ENCODE measurements around the gene C20orf202. TPM values are rescaled to one million over a fixed set of nuclear protein-coding genes. Genes with fewer than 3 reads are reported as not detected.
A peak's percentile ranks its signal among the peaks of the same experiment; 100 is the strongest.

Gene C20orf202
- total and polyA plus RNA-seq, 9 of the 15 experiments (the other 6 are each of a cell fraction or from before 2014, with no cell fraction given), result 0.03 to 0.24 (median 0.15) TPM; not detected in 4

GRCh38 chr20:1171461-1172093 lies 31.7 kb upstream of the C20orf202 start (continued):
- TF ChIP-seq TRIM25 (IDR thresholded peaks at IDR 0.05; ENCODE audit: borderline replicate concordance), result no peak
- no peak for TF ChIP-seq ZFP36 (IDR thresholded peaks at IDR 0.05; ENCODE audit: low read depth, low read length, partially characterized antibody)
- TF ChIP-seq RCOR1 (IDR thresholded peaks at IDR 0.05; ENCODE audit: borderline replicate concordance in 1 of 2, low read depth in 2 of 2, low read length in 2 of 2), result peak in 1 of 2 experiments; percentile 68; a peak in 1 of 4 replicates
- no peak for TF ChIP-seq MED1 (CRISPR knock-in tag; IDR thresholded peaks at IDR 0.05; ENCODE audit: borderline replicate concordance)
- peak; percentile 97 for TF ChIP-seq EHMT2 (IDR thresholded peaks at IDR 0.05)
- TF ChIP-seq AFF1 (IDR thresholded peaks at IDR 0.05; ENCODE audit: low read depth in 1 of 2, partially characterized antibody in 2 of 2), result peak in 1 of 2 experiments; percentile 77
- TF ChIP-seq TCF3 (CRISPR knock-in tag; IDR thresholded peaks at IDR 0.05), result 0 out of 2 replicates have a peak, but pooled peaks have one; percentile 16
- no peak for TF ChIP-seq NCOA1 (IDR thresholded peaks at IDR 0.05; ENCODE audit: low read depth)
- no peak for TF ChIP-seq ARNT (IDR thresholded peaks at IDR 0.05)
- TF ChIP-seq KAT2B (IDR thresholded peaks at IDR 0.05; ENCODE audit: low read depth, low read length), result no peak
- TF ChIP-seq CBFA2T3 (IDR thresholded peaks at IDR 0.05), result 0 out of 2 replicates have a peak, but pooled peaks have one; percentile 14
- peak in 1 of 2 experiments; percentile 55; a peak in 1 of 4 replicates for TF ChIP-seq SIN3A (IDR thresholded peaks at IDR 0.05; ENCODE audit: borderline replicate concordance in 2 of 2, control insufficient read depth in 1 of 2, low read depth in 2 of 2, low read length in 2 of 2)
- no peak for TF ChIP-seq TBP (optimal IDR thresholded peaks at IDR 0.05; ENCODE audit: low read depth, low read length)
- no peak for TF ChIP-seq ELF4 (CRISPR knock-in tag; IDR thresholded peaks at IDR 0.05)
- no peak for TF ChIP-seq SFPQ (IDR thresholded peaks at IDR 0.05; ENCODE audit: low read depth, low read length)
- 0 out of 2 replicates have a peak, but pooled peaks have one; percentile 27 for TF ChIP-seq HDAC2 (IDR thresholded peaks at IDR 0.05)
- no peak for TF ChIP-seq HOXB6 (CRISPR knock-in tag; IDR thresholded peaks at IDR 0.05; ENCODE audit: borderline replicate concordance)
- TF ChIP-seq CREM (IDR thresholded peaks at IDR 0.05; ENCODE audit: low read depth), result no peak
